Stimulated activated CD8-positive, alpha-beta memory T cell treated with anti-CD3 and anti-CD28 coated beads, Interleukin-4, amount 100 ng/mL, for 48 hours (primary cell): Measurements from ENCODE around the gene CLVS2.

Source experiments
- DNase-seq: peaks from one replicate; pipeline ENCODE4 v3.0.0-alpha.2; 2020

The CLVS2 gene

GRCh38 chr6:123027408-123027807, 31.4 kb downstream of the CLVS2 start:
- DNase-seq, result no peak

GRCh38 chr6:123028263-123028662, 32.2 kb downstream of the CLVS2 start:
- DNase-seq, result no peak

GRCh38 chr6:123030282-123030681, 34.2 kb downstream of the CLVS2 start:
- no peak for DNase-seq

GRCh38 chr6:123036648-123037047, 40.6 kb downstream of the CLVS2 start:
- no peak for DNase-seq

- DNase-seq, result no peak
Observed at GRCh38 chr6:123039431-123039830, 43.4 kb downstream of the CLVS2 start.

GRCh38 chr6:123042401-123042800, 46.4 kb downstream of the CLVS2 start:
- no peak for DNase-seq

GRCh38 chr6:123044341-123044860, 48.4 kb downstream of the CLVS2 start:
- DNase-seq, result no peak

- DNase-seq, result no peak
Observed at GRCh38 chr6:123053602-123054225, 57.7 kb downstream of the CLVS2 start.

- DNase-seq, result no peak
Observed at GRCh38 chr6:123055256-123055655, 59.2 kb downstream of the CLVS2 start.

- DNase-seq, result no peak
Observed at GRCh38 chr6:123062670-123063069, 66.6 kb downstream of the CLVS2 start.

GRCh38 chr6:123064038-123064437, 68.0 kb downstream of the CLVS2 start:
- no peak for DNase-seq

- DNase-seq, result no peak
Observed at GRCh38 chr6:123074616-123075015, 78.6 kb downstream of the CLVS2 start.

GRCh38 chr6:123085403-123085802, 89.4 kb downstream of the CLVS2 start:
- no peak for DNase-seq

GRCh38 chr6:123089226-123089625, 93.2 kb downstream of the CLVS2 start:
- no peak for DNase-seq

GRCh38 chr6:123091091-123091895, 95.3 kb downstream of the CLVS2 start:
- no peak for DNase-seq

- DNase-seq, result no peak
Observed at GRCh38 chr6:123091896-123092271, 95.8 kb downstream of the CLVS2 start.

- no peak for DNase-seq
Observed at GRCh38 chr6:123094795-123095194, 98.8 kb downstream of the CLVS2 start.

- DNase-seq, result no peak
Observed at GRCh38 chr6:123105561-123105960, 109.5 kb downstream of the CLVS2 start.

- DNase-seq, result no peak
Observed at GRCh38 chr6:123116370-123116769, 120.3 kb downstream of the CLVS2 start.

- no peak for DNase-seq
Observed at GRCh38 chr6:123117145-123117908, 121.3 kb downstream of the CLVS2 start.

GRCh38 chr6:123118811-123119210, 122.8 kb downstream of the CLVS2 start:
- no peak for DNase-seq
